Measurements from ENCODE around the gene PPP6R2. TPM values are rescaled to one million over a fixed set of nuclear protein-coding genes. Genes with fewer than 3 reads are reported as not detected.
"Not testable (repeated sequence)": the region's sequence is repeated elsewhere in the genome, so short reads cannot be mapped to it uniquely, and the experiment has no call there.

PPP6R2 gene
- total RNA-seq, 1 donor from 2014 or later, result 45.2 TPM

GRCh38 chr22:50403701-50404101, 60.6 kb downstream of the PPP6R2 start:
- no peak for TF ChIP-seq CTCF (IDR thresholded peaks at IDR 0.05; ENCODE audit: insufficient read depth, low read length, poor library complexity, severe bottlenecking)
- Histone ChIP-seq H3K4me3 (ENCODE audit: low read depth, low read length) (no peak overlapping the region), H3K36me3 (ENCODE audit: control insufficient read depth, insufficient read depth, low read length) (no peaks in the 10 kb centered on the region), H3K27me3 (ENCODE audit: control insufficient read depth, insufficient read depth, low read length) (no peaks in the 10 kb centered on the region)
- no peak for DNase-seq (ENCODE audit: low read depth)

- Histone ChIP-seq H3K4me3 (ENCODE audit: low read depth, low read length) (no peak overlapping the region), H3K27me3 (ENCODE audit: control insufficient read depth, insufficient read depth, low read length) (no peaks in the 10 kb centered on the region), H3K36me3 (ENCODE audit: control insufficient read depth, insufficient read depth, low read length) (no peaks in the 10 kb centered on the region)
- no peak for TF ChIP-seq CTCF (IDR thresholded peaks at IDR 0.05; ENCODE audit: insufficient read depth, low read length, poor library complexity, severe bottlenecking)
- DNase-seq (ENCODE audit: low read depth), result no peak
Measured at GRCh38 chr22:50406416-50407170, 63.5 kb downstream of the PPP6R2 start.

GRCh38 chr22:50408311-50408710, 65.2 kb downstream of the PPP6R2 start:
- no peak for DNase-seq (ENCODE audit: low read depth)
- Histone ChIP-seq H3K36me3 (ENCODE audit: control insufficient read depth, insufficient read depth, low read length) (no peaks in the 10 kb centered on the region), H3K27me3 (ENCODE audit: control insufficient read depth, insufficient read depth, low read length) (no peaks in the 10 kb centered on the region), H3K4me3 (ENCODE audit: low read depth, low read length) (no peak overlapping the region)
- no peak for TF ChIP-seq CTCF (IDR thresholded peaks at IDR 0.05; ENCODE audit: insufficient read depth, low read length, poor library complexity, severe bottlenecking)

- H3K27me3 ChIP-seq (ENCODE audit: control insufficient read depth, insufficient read depth, low read length); H3K36me3 ChIP-seq (ENCODE audit: control insufficient read depth, insufficient read depth, low read length); DNase-seq (ENCODE audit: low read depth); H3K4me3 ChIP-seq (ENCODE audit: low read depth, low read length): not testable (repeated sequence)
Measured at GRCh38 chr22:50408954-50409353, 65.8 kb downstream of the PPP6R2 start.

GRCh38 chr22:50414476-50415248, 71.5 kb downstream of the PPP6R2 start:
- TF ChIP-seq CTCF (IDR thresholded peaks at IDR 0.05; ENCODE audit: insufficient read depth, low read length, poor library complexity, severe bottlenecking), result no peak
- Histone ChIP-seq H3K36me3 (ENCODE audit: control insufficient read depth, insufficient read depth, low read length) (peaks cover 3% of the 10 kb centered on the region), H3K27me3 (ENCODE audit: control insufficient read depth, insufficient read depth, low read length) (no peaks in the 10 kb centered on the region), H3K4me3 (ENCODE audit: low read depth, low read length) (no peak overlapping the region)
- DNase-seq (ENCODE audit: low read depth), result no peak

GRCh38 chr22:50415426-50415825, 72.3 kb downstream of the PPP6R2 start:
- no peak for TF ChIP-seq CTCF (IDR thresholded peaks at IDR 0.05; ENCODE audit: insufficient read depth, low read length, poor library complexity, severe bottlenecking)
- no peak for DNase-seq (ENCODE audit: low read depth)
- Histone ChIP-seq H3K27me3 (ENCODE audit: control insufficient read depth, insufficient read depth, low read length) (no peaks in the 10 kb centered on the region), H3K4me3 (ENCODE audit: low read depth, low read length) (no peak overlapping the region), H3K36me3 (ENCODE audit: control insufficient read depth, insufficient read depth, low read length) (peaks cover 3% of the 10 kb centered on the region)

Measured in kidney epithelial cell (primary cell).